Astrocyte (in vitro differentiated cells and primary cell): ENCODE data around the gene OXNAD1. TPM values are rescaled to one million over a fixed set of nuclear protein-coding genes. Genes with fewer than 3 reads are reported as not detected.

Experiments
- DNase-seq: peaks from one replicate; pipeline ENCODE4 v3.0.0-alpha.2; 2010; ENCODE audit warnings: low read depth
- FAIRE-seq: peaks from 2 replicates; lab custom pipeline; 2011; peaks lifted over from hg19 to GRCh38; lab: Jason Lieb, UNC
- H2AFZ ChIP-seq: 2 replicates; pipeline ENCODE4 v1.6.0; 2012; ENCODE audit warnings: low read depth, low read length, inconsistent platforms
- H3K27ac ChIP-seq: 2 replicates; pipeline ENCODE4 v1.5.1; 2011; ENCODE audit warnings: low read depth, low read length, inconsistent platforms
- H3K27me3 ChIP-seq: 2 replicates; pipeline ENCODE4 v1.6.0; 2011; ENCODE audit warnings: low read length, inconsistent platforms; ENCODE audit not compliant: insufficient read depth
- H3K36me3 ChIP-seq: 2 replicates; pipeline ENCODE4 v1.5.1; 2011; ENCODE audit warnings: low read length, inconsistent platforms; ENCODE audit not compliant: insufficient read depth
- H3K4me1 ChIP-seq: 2 replicates; pipeline ENCODE4 v1.5.1; 2011; ENCODE audit warnings: low read length, inconsistent platforms; ENCODE audit not compliant: insufficient read depth
- H3K4me2 ChIP-seq: 2 replicates; pipeline ENCODE4 v1.6.0; 2012; ENCODE audit warnings: low read length, inconsistent platforms
- H3K4me3 ChIP-seq: 2 replicates; pipeline ENCODE4 v1.5.1; 2011; ENCODE audit warnings: low read depth, mild to moderate bottlenecking, low read length, inconsistent platforms; ENCODE audit not compliant: insufficient read depth
- H3K79me2 ChIP-seq: 2 replicates; pipeline ENCODE4 v1.6.0; 2012; ENCODE audit warnings: mild to moderate bottlenecking, low read length, inconsistent platforms; ENCODE audit not compliant: insufficient read depth
- H3K9ac ChIP-seq: 2 replicates; pipeline ENCODE4 v1.6.0; 2012; ENCODE audit warnings: mild to moderate bottlenecking, low read length, inconsistent platforms
- H3K9me3 ChIP-seq: 2 replicates; pipeline ENCODE4 v1.5.1; 2012; ENCODE audit warnings: low read depth, mild to moderate bottlenecking, low read length, inconsistent platforms; ENCODE audit not compliant: insufficient read depth
- H4K20me1 ChIP-seq: 2 replicates; pipeline ENCODE4 v1.6.0; 2012; ENCODE audit warnings: low read length, inconsistent platforms; ENCODE audit not compliant: insufficient read depth
- H3K27ac Mint-ChIP-seq: one replicate; pipeline ENCODE4 v1.8.0; 2021; ENCODE audit warnings: mild to moderate bottlenecking, mixed read lengths; ENCODE audit not compliant: unreplicated experiment
- H3K27me3 Mint-ChIP-seq: one replicate; pipeline ENCODE4 v1.8.0; 2021; ENCODE audit warnings: low read depth, mixed read lengths; ENCODE audit not compliant: unreplicated experiment
- H3K36me3 Mint-ChIP-seq: one replicate; pipeline ENCODE4 v1.8.0; 2021; ENCODE audit warnings: low read depth, mixed read lengths; ENCODE audit not compliant: unreplicated experiment
- H3K4me1 Mint-ChIP-seq: one replicate; pipeline ENCODE4 v1.8.0; 2021; ENCODE audit warnings: low read depth, mixed read lengths; ENCODE audit not compliant: unreplicated experiment
- H3K4me3 Mint-ChIP-seq: one replicate; pipeline ENCODE4 v1.8.0; 2021; ENCODE audit warnings: mild to moderate bottlenecking, moderate library complexity, mixed read lengths; ENCODE audit not compliant: unreplicated experiment
- H3K9me3 Mint-ChIP-seq: one replicate; pipeline ENCODE4 v1.8.0; 2021; ENCODE audit warnings: mild to moderate bottlenecking, mixed read lengths; ENCODE audit not compliant: unreplicated experiment
- EZH2 ChIP-seq: IDR thresholded peaks from 2 replicates; pipeline ENCODE4 v1.6.1; 2012; ENCODE audit warnings: mild to moderate bottlenecking, low read length, inconsistent platforms; ENCODE audit not compliant: insufficient read depth
- total RNA-seq: library from RNA; stranded (reverse); gene quantifications from 2 replicates; pipeline ENCODE4 v1.2.1, GENCODE V29; 2021
- TF ChIP-seq, protein P1 (sequence below): IDR thresholded peaks from 2 replicates; pipeline ENCODE4 v1.5.1; 2011; ENCODE audit warnings: low read depth, mild to moderate bottlenecking, inconsistent platforms, low read length, moderate library complexity; ENCODE audit not compliant: insufficient read depth

The OXNAD1 gene
- total RNA-seq, 1 donor from 2014 or later = 10.5 TPM

DNA sequence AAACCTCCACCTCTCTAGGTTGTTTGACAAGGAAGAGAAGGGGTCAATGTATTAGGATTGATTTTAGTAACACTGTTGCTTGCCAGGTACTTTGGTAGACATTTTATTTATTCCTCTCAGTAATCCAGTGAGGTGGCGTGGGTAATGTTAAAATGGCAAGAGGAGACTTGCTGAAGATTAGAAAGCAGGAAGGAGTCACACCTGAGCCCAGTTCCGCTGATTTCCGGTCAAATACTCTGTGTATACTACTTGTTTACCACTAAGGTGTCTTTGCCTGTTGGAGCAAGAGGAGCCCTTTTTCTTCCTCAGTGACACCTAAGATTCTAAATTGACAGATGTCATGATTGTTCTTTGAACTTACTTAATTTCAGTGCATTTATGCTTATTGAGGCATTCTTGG, 1.7 kb downstream of the OXNAD1 start:
- H3K36me3 Mint-ChIP-seq = peaks cover 3% of the 10 kb centered on the region
- peaks cover 55% of the 10 kb centered on the region for H3K79me2 ChIP-seq
- no peaks in the 10 kb centered on the region for H3K27me3 Mint-ChIP-seq
- no peaks in the 10 kb centered on the region for H3K9me3 Mint-ChIP-seq
- H3K9ac ChIP-seq = no peak overlapping the region
- TF ChIP-seq EZH2 = no peak
- TF ChIP-seq, protein P1, sequence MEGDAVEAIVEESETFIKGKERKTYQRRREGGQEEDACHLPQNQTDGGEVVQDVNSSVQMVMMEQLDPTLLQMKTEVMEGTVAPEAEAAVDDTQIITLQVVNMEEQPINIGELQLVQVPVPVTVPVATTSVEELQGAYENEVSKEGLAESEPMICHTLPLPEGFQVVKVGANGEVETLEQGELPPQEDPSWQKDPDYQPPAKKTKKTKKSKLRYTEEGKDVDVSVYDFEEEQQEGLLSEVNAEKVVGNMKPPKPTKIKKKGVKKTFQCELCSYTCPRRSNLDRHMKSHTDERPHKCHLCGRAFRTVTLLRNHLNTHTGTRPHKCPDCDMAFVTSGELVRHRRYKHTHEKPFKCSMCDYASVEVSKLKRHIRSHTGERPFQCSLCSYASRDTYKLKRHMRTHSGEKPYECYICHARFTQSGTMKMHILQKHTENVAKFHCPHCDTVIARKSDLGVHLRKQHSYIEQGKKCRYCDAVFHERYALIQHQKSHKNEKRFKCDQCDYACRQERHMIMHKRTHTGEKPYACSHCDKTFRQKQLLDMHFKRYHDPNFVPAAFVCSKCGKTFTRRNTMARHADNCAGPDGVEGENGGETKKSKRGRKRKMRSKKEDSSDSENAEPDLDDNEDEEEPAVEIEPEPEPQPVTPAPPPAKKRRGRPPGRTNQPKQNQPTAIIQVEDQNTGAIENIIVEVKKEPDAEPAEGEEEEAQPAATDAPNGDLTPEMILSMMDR = no peak
- H2AFZ ChIP-seq = no peak overlapping the region
- no peak overlapping the region for H3K27ac Mint-ChIP-seq
- H3K9me3 ChIP-seq = no peaks in the 10 kb centered on the region
- peaks cover 7% of the 10 kb centered on the region for H3K4me1 Mint-ChIP-seq
- peaks cover 5% of the 10 kb centered on the region for H3K4me1 ChIP-seq
- H3K27me3 ChIP-seq = no peaks in the 10 kb centered on the region
- peaks cover 12% of the 10 kb centered on the region for H4K20me1 ChIP-seq
- DNase-seq (no peak), FAIRE-seq (no peak)
- H3K4me3 ChIP-seq = no peak overlapping the region
- peaks cover 6% of the 10 kb centered on the region for H3K36me3 ChIP-seq
- H3K27ac ChIP-seq = no peak overlapping the region
- H3K4me3 Mint-ChIP-seq = no peak overlapping the region
- no peak overlapping the region for H3K4me2 ChIP-seq

- Mint-ChIP-seq H3K4me3 (no peak overlapping the region), H3K9me3 (no peaks in the 10 kb centered on the region), H3K27ac (no peak overlapping the region), H3K4me1 (peaks cover 6% of the 10 kb centered on the region), H3K36me3 (peaks cover 4% of the 10 kb centered on the region), H3K27me3 (no peaks in the 10 kb centered on the region)
- Histone ChIP-seq H4K20me1 (no peaks in the 10 kb centered on the region), H3K27ac (no peak overlapping the region), H3K9me3 (no peaks in the 10 kb centered on the region), H3K9ac (no peak overlapping the region), H3K4me2 (no peak overlapping the region), H3K4me1 (peaks cover 2% of the 10 kb centered on the region), H3K27me3 (no peaks in the 10 kb centered on the region), H3K36me3 (peaks cover 6% of the 10 kb centered on the region), H3K4me3 (no peak overlapping the region), H2AFZ (no peak overlapping the region), H3K79me2 (peaks cover 17% of the 10 kb centered on the region)
- DNase-seq = no peak
- FAIRE-seq = no peak
- TF ChIP-seq, protein P1 = no peak
- no peak for TF ChIP-seq EZH2
Measured at GRCh38 chr3:16270855-16271254, 5.8 kb downstream of the OXNAD1 start.

GRCh38 chr3:16272588-16272987, 7.6 kb downstream of the OXNAD1 start:
- Mint-ChIP-seq H3K4me1 (peaks cover 2% of the 10 kb centered on the region), H3K36me3 (peaks cover 4% of the 10 kb centered on the region), H3K27ac (no peak overlapping the region), H3K27me3 (no peaks in the 10 kb centered on the region), H3K4me3 (no peak overlapping the region), H3K9me3 (no peaks in the 10 kb centered on the region)
- H3K4me3 ChIP-seq = no peak overlapping the region
- H3K36me3 ChIP-seq = peaks cover 6% of the 10 kb centered on the region
- H3K27ac ChIP-seq = no peak overlapping the region
- peaks cover under 1% of the 10 kb centered on the region for H3K79me2 ChIP-seq
- H2AFZ ChIP-seq = no peak overlapping the region
- no peaks in the 10 kb centered on the region for H3K4me1 ChIP-seq
- FAIRE-seq (no peak), DNase-seq (no peak)
- H4K20me1 ChIP-seq = no peaks in the 10 kb centered on the region
- TF ChIP-seq, protein P1 = no peak
- TF ChIP-seq EZH2 = no peak
- no peaks in the 10 kb centered on the region for H3K27me3 ChIP-seq
- no peak overlapping the region for H3K9ac ChIP-seq
- no peaks in the 10 kb centered on the region for H3K9me3 ChIP-seq
- no peak overlapping the region for H3K4me2 ChIP-seq
